Endothelial cell of umbilical vein (primary cell): Measurements from ENCODE around the gene DIAPH3. TPM values are rescaled to one million over a fixed set of nuclear protein-coding genes. Genes with fewer than 3 reads are reported as not detected.
"Not testable (repeated sequence)": the region's sequence is repeated elsewhere in the genome, so short reads cannot be mapped to it uniquely, and the experiment has no call there.

Experiments
- BruUV-seq: library from RNA; stranded (reverse); fragments of 400-500 nt; replicated peaks from 2 replicates; lab custom pipeline; 2021; lab: Mats Ljungman, UMichigan
- CTCF ChIA-PET: fragments of 300-600, 350-600 bp; sonication (Branson Sonifier 250); formaldehyde crosslinking; loops from one replicate; lab custom pipeline; 2021; ENCODE audit warnings: antibody characterized with exemption, inconsistent platforms; lab: Charles Lee
- POLR2A ChIA-PET: fragments of 300-600, 350-600 bp; sonication (Branson Sonifier 250); formaldehyde crosslinking; loops from one replicate; lab custom pipeline; 2021; ENCODE audit warnings: antibody characterized with exemption, inconsistent platforms; lab: Charles Lee
- DNase-seq: peaks from one replicate; pipeline ENCODE4 v3.0.0-alpha.2; 2011; ENCODE audit warnings: low read depth, low spot score
- FAIRE-seq: peaks from 2 replicates; lab custom pipeline; 2011; peaks lifted over from hg19 to GRCh38; lab: Jason Lieb, UNC
- H2AFZ ChIP-seq: 2 replicates; pipeline ENCODE4 v1.6.0; 2012; ENCODE audit warnings: low read depth, low read length, control low read depth, inconsistent platforms
- H3K27ac ChIP-seq: 2 replicates; pipeline ENCODE4 v1.5.1; 2011; ENCODE audit warnings: low read depth, mild to moderate bottlenecking, control low read depth, low read length, moderate library complexity; ENCODE audit not compliant: insufficient read depth
- H3K27me3 ChIP-seq, 2 experiments: 2 replicates each; pipeline versions ENCODE4 v1.6.0 to v1.6.1; 2011; ENCODE audit warnings: low read length in 2 of 2, mixed read lengths in 1 of 2; ENCODE audit not compliant: control insufficient read depth in 2 of 2, insufficient read depth in 2 of 2
- H3K36me3 ChIP-seq, 2 experiments: 2 replicates in 1 of 2; 3 replicates in 1 of 2; pipeline ENCODE4 v1.5.1; 2011; ENCODE audit warnings: low read length in 2 of 2, mild to moderate bottlenecking in 1 of 2, moderate library complexity in 1 of 2; ENCODE audit not compliant: control insufficient read depth in 2 of 2, insufficient read depth in 2 of 2; ENCODE audit errors: extremely low read depth in 1 of 2
- H3K4me1 ChIP-seq: 3 replicates; pipeline ENCODE4 v1.5.1; 2011; ENCODE audit warnings: mild to moderate bottlenecking, low read length; ENCODE audit not compliant: control insufficient read depth, insufficient read depth; ENCODE audit errors: extremely low read depth
- H3K4me2 ChIP-seq: 2 replicates; pipeline ENCODE4 v1.6.1; 2011; ENCODE audit warnings: low read length, control low read depth, mixed read lengths; ENCODE audit not compliant: insufficient read depth
- H3K4me3 ChIP-seq, 3 experiments: fragments of 200-600 bp in 1 of 3; sonication (generic), shearing (Covaris generic) in 1 of 3; replicated peaks in 1 of 3; 2 replicates each; pipeline ENCODE4 v1.5.1; 2011 to 2016; ENCODE audit warnings: control low read depth in 3 of 3, low read length in 3 of 3, mild to moderate bottlenecking in 2 of 3, inconsistent platforms in 1 of 3, low read depth in 1 of 3, moderate library complexity in 1 of 3; ENCODE audit not compliant: insufficient read depth in 1 of 3
- H3K79me2 ChIP-seq: 2 replicates; pipeline ENCODE4 v1.6.0; 2012; ENCODE audit warnings: low read length, inconsistent platforms; ENCODE audit not compliant: control insufficient read depth, insufficient read depth
- H3K9ac ChIP-seq: replicated peaks from 2 replicates; pipeline ENCODE3; 2011; ENCODE audit warnings: low read length, control low read depth; ENCODE audit not compliant: insufficient read depth; ENCODE audit errors: extremely low read depth
- H3K9me1 ChIP-seq: replicated peaks from 3 replicates; pipeline ENCODE4 v1.6.0; 2011; ENCODE audit warnings: mild to moderate bottlenecking, low read length; ENCODE audit not compliant: control insufficient read depth, insufficient read depth; ENCODE audit errors: extremely low read depth
- H3K9me3 ChIP-seq: replicated peaks from 2 replicates; pipeline ENCODE4 v1.5.1; 2012; ENCODE audit warnings: low read length, inconsistent platforms; ENCODE audit not compliant: control insufficient read depth, insufficient read depth
- H4K20me1 ChIP-seq: replicated peaks from 2 replicates; pipeline ENCODE3; 2011; ENCODE audit warnings: mild to moderate bottlenecking, low read length; ENCODE audit not compliant: control insufficient read depth, insufficient read depth; ENCODE audit errors: extremely low read depth
- EZH2 ChIP-seq: IDR thresholded peaks from 2 replicates; pipeline ENCODE4 v1.6.1; 2012; ENCODE audit warnings: borderline replicate concordance, low read depth, mild to moderate bottlenecking, moderate library complexity, low read length, inconsistent platforms; ENCODE audit not compliant: severe bottlenecking
- FOS ChIP-seq: IDR thresholded peaks from 2 replicates; pipeline ENCODE4 v1.6.1; 2011; ENCODE audit warnings: mild to moderate bottlenecking, low read length, moderate library complexity, borderline replicate concordance; ENCODE audit not compliant: insufficient read depth
- JUN ChIP-seq: IDR thresholded peaks from 2 replicates; pipeline ENCODE4 v1.6.1; 2011; ENCODE audit warnings: borderline replicate concordance, low read depth; ENCODE audit not compliant: insufficient read length, insufficient read depth
- MYC ChIP-seq: IDR thresholded peaks from one replicate; pipeline ENCODE4 v1.6.1; 2011; ENCODE audit warnings: mild to moderate bottlenecking, low read depth, low read length
- POLR2A ChIP-seq: IDR thresholded peaks from 2 replicates; pipeline ENCODE4 v1.6.1; 2012; ENCODE audit warnings: low read depth, mild to moderate bottlenecking, control low read depth, low read length
- POLR2AphosphoS5 ChIP-seq: IDR thresholded peaks from 2 replicates; pipeline ENCODE4 v1.6.1; 2012; ENCODE audit warnings: low read depth, mild to moderate bottlenecking, control low read depth, low read length, moderate library complexity; ENCODE audit not compliant: insufficient read depth
- dilution Hi-C: fragments of 300-500 bp; cut with MboI; formaldehyde crosslinking; loops from one replicate; pipeline ENCODE4 v1.15.0; 2019; ENCODE audit warnings: low sequenced_read_pairs; ENCODE audit not compliant: extremely low pct_ligation_motif_present
- intact Hi-C: fragments of 100-400 bp; cut with micrococcal nuclease; formaldehyde crosslinking; loops from one replicate; pipeline ENCODE4 v1.10.0; 2022
- polyA plus RNA-seq, 4 experiments: library from polyadenylated mRNA; depleted of rRNA in 3 of 4; stranded (reverse) in 3 of 4; unstranded in 1 of 4; fragments of >200 nt; gene quantifications; 2 replicates each; pipeline versions ENCODE4 v1.2.1 to v1.2.3, GENCODE V29; 2011 to 2012; ENCODE audit warnings: missing spikeins in 1 of 4
- total RNA-seq: library from RNA; stranded (reverse); gene quantifications from 2 replicates; pipeline ENCODE4 v1.2.3, GENCODE V29; 2021
- TF ChIP-seq, protein P1 (sequence below): IDR thresholded peaks from 2 replicates; pipeline ENCODE4 v1.6.1; 2011; ENCODE audit not compliant: insufficient read depth, insufficient read length

Gene DIAPH3
- total and polyA plus RNA-seq, 2 donors (not counting 3 experiments of a cell fraction or from before 2014, with no cell fraction given), result 9.9 to 44.0 TPM

DNA sequence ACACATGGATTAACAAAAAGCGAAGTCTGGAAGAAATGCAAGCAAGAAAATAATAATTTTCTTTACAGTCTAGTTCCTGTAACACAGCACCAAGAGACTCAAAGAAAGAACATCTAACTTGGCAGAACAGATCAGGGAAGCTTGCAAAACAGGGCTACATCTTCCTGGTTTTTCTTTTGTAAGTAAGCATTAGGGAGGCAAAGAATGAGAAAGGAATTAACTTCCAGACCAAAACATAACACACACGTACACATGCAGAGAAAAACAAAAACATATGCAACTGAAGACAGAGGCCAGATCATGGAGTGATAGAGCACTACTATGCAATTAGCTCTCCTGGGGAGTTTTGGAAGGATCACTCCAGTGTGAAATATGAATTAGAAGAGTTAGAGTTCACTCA, 120.5 kb downstream of the DIAPH3 start:
- Histone ChIP-seq H3K9me1 (no peaks in the 10 kb centered on the region), H3K27me3 (no peaks in the 10 kb centered on the region), H3K9ac (no peak overlapping the region), H3K79me2 (peaks cover 21% of the 10 kb centered on the region), H3K9me3 (no peaks in the 10 kb centered on the region), H3K27ac (no peak overlapping the region), H3K4me1 (no peaks in the 10 kb centered on the region), H3K4me3 (no peak overlapping the region), H4K20me1 (no peaks in the 10 kb centered on the region), H2AFZ (no peak overlapping the region), H3K36me3 (no peaks in the 10 kb centered on the region), H3K4me2 (no peak overlapping the region)
- TF ChIP-seq EZH2 (no peak), MYC (no peak), POLR2AphosphoS5 (no peak), JUN (no peak), POLR2A (no peak), FOS (no peak)
- TF ChIP-seq, protein P1, sequence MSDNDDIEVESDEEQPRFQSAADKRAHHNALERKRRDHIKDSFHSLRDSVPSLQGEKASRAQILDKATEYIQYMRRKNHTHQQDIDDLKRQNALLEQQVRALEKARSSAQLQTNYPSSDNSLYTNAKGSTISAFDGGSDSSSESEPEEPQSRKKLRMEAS, result no peak
- intact Hi-C loops (no loop called here), dilution Hi-C loops (no loop called here)
- DNase-seq, result no peak
- ChIA-PET POLR2A (no interaction called here), CTCF (no interaction called here)
- BruUV-seq, result no TSS peak
- FAIRE-seq, result no peak

DNA sequence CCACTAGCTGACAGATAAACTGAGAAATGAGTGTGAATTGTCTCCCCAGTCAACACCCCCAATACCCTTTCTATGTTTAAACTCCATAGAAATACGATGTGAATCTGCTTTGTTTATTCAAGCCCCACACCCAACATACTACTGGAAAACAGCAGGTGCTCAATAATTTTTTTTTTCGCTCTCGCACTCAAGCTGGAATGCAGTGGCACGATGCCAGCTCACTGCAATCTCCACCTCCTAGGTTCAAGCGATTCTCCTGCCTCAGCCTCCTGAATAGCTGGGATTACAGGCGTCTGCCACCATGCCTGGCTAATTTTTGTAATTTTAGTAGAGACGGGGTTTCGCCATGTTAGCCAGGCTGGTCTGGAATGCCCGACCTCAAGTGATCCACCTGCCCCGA, 123.1 kb downstream of the DIAPH3 start:
- POLR2A ChIA-PET, intact Hi-C loops: not testable (repeated sequence)

More for the DNA sequence above, 123.1 kb downstream of the DIAPH3 start:
- H3K79me2 ChIP-seq, result peaks cover 13% of the 10 kb centered on the region
- DNase-seq, H3K9ac ChIP-seq, H3K4me3 ChIP-seq, H3K4me1 ChIP-seq, CTCF ChIA-PET, H3K27ac ChIP-seq, FAIRE-seq, dilution Hi-C loops, H4K20me1 ChIP-seq, H3K36me3 ChIP-seq, H3K9me1 ChIP-seq, H3K27me3 ChIP-seq, BruUV-seq, H2AFZ ChIP-seq, H3K4me2 ChIP-seq, H3K9me3 ChIP-seq: not testable (repeated sequence)
